GM10248 (cell line): ENCODE measurements around the gene PLXNC1.

ENCODE experiments used
- CTCF ChIA-PET: fragments of 300-600 bp; sonication (Branson Sonifier 250); formaldehyde crosslinking; extraction: SDS; loops from one replicate; lab custom pipeline; 2021; ENCODE audit warnings: antibody characterized with exemption; lab: Yijun Ruan, JAX
- POLR2A ChIA-PET: fragments of 350-650 bp; sonication (Branson Sonifier 250); formaldehyde crosslinking; extraction: SDS; loops from one replicate; lab custom pipeline; 2020; ENCODE audit warnings: antibody characterized with exemption; lab: Yijun Ruan, JAX
- DNase-seq: peaks from one replicate; pipeline ENCODE4 v3.0.0; 2012; ENCODE audit errors: extremely low spot score
- CTCF ChIP-seq: IDR thresholded peaks from 2 replicates; pipeline ENCODE4 v1.5.1; 2012; ENCODE audit warnings: mild to moderate bottlenecking, low read depth; ENCODE audit errors: extremely low read depth, missing control alignments, control extremely low read depth

The PLXNC1 gene

GRCh38 chr12:94239332-94239993, 91.1 kb downstream of the PLXNC1 start:
- no peak for DNase-seq
- no peak for TF ChIP-seq CTCF
- CTCF ChIA-PET, result interaction anchor here (1.1 to 1.5 kb wide), 4 partner anchors 11 to 90 kb away, joined by 3 to 6 read pairs (median 4); no protein-coding TSS in a partner anchor
- POLR2A ChIA-PET, result no interaction called here

- peak; percentile 65 for DNase-seq
- ChIA-PET CTCF (interaction anchor here (1.1 to 1.9 kb wide), 6 partner anchors 8 to 90 kb away, joined by 3 to 5 read pairs (median 3); no protein-coding TSS in a partner anchor), POLR2A (no interaction called here)
- no peak for TF ChIP-seq CTCF
These were observed 91.8 kb downstream of the PLXNC1 start for GRCh38 chr12:94240171-94240570.

GRCh38 chr12:94242901-94243300, 94.5 kb downstream of the PLXNC1 start:
- no peak for DNase-seq
- ChIA-PET POLR2A (no interaction called here), CTCF (interaction anchor here (0.6 to 1.6 kb wide), 3 partner anchors 10 to 47 kb away, joined by 3 read pairs; no protein-coding TSS in a partner anchor)
- TF ChIP-seq CTCF, result no peak

- DNase-seq, result peak; percentile 50
- ChIA-PET CTCF (interaction anchor here (0.9 to 1.6 kb wide), 3 partner anchors 8 to 288 kb away, joined by 3 to 4 read pairs (median 3); no protein-coding TSS in a partner anchor), POLR2A (no interaction called here)
- no peak for TF ChIP-seq CTCF
These were observed 96.1 kb downstream of the PLXNC1 start for GRCh38 chr12:94244165-94245133.

- DNase-seq, result no peak
- CTCF ChIA-PET, result interaction anchor here (1.2 kb wide), 1 partner anchor 11 kb away, joined by 3 read pairs; no protein-coding TSS in a partner anchor
- no peak for TF ChIP-seq CTCF
- POLR2A ChIA-PET, result interaction anchor here (0.7 kb wide), 1 partner anchor 110 kb away, joined by 9 read pairs; no protein-coding TSS in a partner anchor
These were observed 97.4 kb downstream of the PLXNC1 start for GRCh38 chr12:94245631-94246383.

- TF ChIP-seq CTCF, result no peak
- ChIA-PET POLR2A (no interaction called here), CTCF (interaction anchor here (1.5 kb wide), 1 partner anchor 21 kb away, joined by 3 read pairs; no protein-coding TSS in a partner anchor)
- DNase-seq, result no peak
These were observed 98.9 kb downstream of the PLXNC1 start for GRCh38 chr12:94247246-94247645.
